ENCODE data around the gene RAD21L1.

Gene RAD21L1

DNA sequence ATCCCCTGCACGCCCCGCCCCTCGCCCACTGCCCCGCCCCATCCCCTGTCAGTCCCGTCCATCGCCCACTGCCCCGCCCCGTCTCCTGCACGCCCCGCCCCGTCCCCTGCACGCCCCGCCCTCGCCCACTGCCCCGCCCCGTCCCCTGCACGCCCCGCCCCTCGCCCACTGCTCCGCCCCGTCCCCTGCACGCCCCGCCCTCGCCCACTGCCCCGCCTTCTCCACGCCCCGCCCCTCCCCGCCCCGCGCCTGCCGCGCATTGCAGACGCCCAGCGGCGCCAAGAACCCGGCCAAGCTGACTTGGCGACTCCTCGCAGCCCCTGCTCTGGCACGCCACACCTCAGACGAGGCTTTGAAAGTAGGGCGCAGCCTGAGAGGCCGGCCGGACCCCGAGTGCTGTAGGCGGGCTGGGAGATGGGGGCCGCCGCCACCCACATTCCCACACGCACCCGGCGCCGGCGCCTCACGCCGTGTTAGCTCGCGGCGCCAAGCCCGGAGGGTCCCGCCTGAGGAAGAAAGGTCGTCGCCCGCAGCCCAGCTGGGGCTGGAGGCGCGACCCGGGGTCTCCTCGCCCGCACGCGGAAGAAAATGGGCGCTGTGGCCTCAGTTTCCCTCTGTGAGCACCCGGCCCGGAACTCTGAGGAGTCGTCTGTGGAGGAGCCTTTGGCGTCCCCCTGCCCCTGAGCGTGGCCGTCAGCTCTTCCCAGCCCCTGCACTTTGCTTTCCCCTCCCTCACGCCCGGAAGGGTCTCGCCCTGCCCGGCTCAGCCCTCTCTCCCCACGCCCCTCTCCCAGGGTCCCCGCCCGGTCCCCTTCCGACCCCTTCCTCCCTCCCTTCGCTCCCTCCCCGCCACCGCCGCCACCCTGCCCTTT, at the start of gene RAD21L1:
RAD21L1 (plus strand) TSS at position 262 of the 872 bp plus-strand sequence. CDS start 2,410 bp downstream, outside the sequence.
- TF ChIP-seq, protein P1, sequence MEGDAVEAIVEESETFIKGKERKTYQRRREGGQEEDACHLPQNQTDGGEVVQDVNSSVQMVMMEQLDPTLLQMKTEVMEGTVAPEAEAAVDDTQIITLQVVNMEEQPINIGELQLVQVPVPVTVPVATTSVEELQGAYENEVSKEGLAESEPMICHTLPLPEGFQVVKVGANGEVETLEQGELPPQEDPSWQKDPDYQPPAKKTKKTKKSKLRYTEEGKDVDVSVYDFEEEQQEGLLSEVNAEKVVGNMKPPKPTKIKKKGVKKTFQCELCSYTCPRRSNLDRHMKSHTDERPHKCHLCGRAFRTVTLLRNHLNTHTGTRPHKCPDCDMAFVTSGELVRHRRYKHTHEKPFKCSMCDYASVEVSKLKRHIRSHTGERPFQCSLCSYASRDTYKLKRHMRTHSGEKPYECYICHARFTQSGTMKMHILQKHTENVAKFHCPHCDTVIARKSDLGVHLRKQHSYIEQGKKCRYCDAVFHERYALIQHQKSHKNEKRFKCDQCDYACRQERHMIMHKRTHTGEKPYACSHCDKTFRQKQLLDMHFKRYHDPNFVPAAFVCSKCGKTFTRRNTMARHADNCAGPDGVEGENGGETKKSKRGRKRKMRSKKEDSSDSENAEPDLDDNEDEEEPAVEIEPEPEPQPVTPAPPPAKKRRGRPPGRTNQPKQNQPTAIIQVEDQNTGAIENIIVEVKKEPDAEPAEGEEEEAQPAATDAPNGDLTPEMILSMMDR (IDR thresholded peaks at IDR 0.05) = no peak

DNA sequence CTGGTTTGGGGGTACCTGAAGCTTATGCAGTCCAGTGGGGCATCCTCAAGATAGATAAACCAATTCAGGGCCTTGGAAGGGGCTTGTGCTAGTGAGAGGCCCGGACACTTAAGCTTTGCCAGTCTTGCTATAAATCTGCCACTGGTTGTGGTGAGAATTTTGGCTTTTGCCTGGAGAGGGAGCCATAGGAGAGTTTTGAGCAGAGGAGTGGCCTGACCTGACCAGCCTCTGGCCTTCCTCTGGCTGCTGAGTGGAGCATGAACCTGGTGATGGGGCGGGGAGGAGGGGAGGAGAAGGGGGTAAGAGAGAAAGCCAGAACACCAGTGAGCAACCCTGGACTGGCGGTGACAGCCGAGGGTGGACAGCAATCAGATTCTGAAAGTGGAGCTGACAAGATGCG, 48.2 kb upstream of the RAD21L1 start:
- TF ChIP-seq, protein P1 (IDR thresholded peaks at IDR 0.05) = no peak

DNA sequence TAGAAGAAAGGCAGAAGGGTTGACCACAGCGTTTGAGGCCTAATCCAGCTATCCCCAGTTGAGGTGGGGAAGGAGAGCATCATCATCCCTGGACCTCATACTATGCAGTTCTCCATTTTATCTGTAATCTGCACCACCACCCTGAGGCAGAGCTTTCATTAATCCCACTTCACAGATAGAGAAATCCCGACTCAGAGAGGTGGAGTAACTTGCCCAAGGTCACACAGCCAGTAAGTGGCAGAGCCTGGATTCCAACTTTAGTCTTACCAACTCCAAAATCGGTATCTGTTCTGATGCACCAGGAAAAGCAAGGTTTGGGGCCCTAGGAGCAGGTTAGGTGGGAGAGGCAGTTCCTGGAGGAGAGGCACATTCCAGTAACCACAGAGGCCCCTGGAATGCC, 47.7 kb upstream of the RAD21L1 start:
- TF ChIP-seq, protein P1 (IDR thresholded peaks at IDR 0.05) = no peak

DNA sequence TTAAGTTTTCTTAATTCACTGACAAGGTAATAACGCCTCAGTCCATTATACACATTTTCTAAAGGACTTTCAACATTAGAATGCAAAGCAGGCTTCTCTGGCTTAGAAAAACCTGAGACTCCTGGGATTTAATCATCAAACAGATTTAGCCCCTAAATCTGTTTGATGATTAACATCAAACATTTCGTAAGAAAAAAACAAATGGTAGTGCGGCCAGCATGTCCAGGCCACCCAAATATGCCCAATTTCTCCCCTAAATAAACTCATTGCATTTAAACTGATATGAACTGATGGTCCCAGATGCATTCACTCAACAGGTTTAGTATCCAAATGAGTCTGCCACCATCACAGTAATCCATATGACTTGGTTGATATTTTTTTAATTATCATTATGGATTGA, 47.2 kb upstream of the RAD21L1 start:
- TF ChIP-seq, protein P1 (IDR thresholded peaks at IDR 0.05) = no peak

DNA sequence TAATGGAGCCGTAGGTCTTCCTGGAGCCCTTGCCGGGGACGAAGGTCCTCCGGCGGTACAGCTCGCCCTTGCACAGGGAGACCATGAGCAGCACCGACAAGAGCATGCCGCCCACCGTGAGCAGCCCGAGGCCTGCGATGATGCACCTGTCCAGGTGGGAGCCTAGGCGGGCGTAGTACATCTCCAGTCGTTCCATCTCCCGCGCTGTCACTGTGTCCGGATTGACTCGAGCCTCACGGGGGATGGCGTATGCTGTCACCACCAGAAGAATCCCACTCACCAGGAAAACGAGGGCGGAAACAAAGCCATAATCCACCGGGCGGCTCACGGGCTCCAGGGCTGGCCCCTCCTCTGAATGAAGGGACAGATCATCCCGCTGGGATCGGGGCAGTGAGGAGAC, 44.9 kb upstream of the RAD21L1 start:
- TF ChIP-seq, protein P1 (IDR thresholded peaks at IDR 0.05) = no peak

DNA sequence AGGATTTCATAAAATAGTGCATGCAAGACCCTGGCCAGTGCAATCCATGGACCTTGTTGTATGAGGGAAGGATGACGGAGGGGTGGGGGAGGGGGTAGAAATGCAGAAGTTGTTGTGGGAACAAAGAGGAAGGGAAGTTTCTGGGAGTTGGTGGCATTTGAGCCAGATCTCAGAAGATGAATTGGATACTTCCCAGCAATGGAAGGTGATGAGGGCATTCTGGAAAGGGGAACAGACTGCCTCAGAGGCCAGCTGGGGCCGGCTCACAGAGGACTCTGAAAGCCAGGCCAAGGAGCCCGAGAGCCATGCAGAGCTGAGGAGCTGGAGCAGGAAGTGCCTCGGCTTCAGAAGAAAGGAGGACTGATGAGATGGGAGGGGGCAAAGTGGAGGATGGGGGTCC, 43.7 kb upstream of the RAD21L1 start:
- TF ChIP-seq, protein P1 (IDR thresholded peaks at IDR 0.05) = no peak

DNA sequence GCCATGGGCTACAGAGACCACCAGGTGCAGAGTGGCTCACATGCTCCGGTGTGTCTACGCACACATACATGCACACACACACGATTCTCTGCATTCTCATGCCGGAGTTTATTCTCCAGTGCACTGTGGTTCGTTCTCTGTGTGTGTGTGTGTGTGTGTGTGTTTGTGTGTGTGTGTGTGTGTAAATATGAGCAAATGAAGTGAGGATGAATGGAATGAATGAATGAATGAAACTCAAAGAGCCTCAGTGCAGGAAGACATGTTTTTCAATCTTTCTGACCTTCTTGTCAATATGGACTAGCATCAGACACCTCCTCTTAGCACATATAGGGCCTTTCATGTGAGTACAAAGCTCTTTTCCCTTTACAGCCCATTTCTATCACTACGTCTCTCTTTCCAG, 42.7 kb upstream of the RAD21L1 start:
- TF ChIP-seq, protein P1 (IDR thresholded peaks at IDR 0.05) = no peak

Data from LNCAP (cell line).